Ramos (cell line): ENCODE results near the gene IZUMO4.

Experiments used
- in situ Hi-C: fragments of 300-500 bp; cut with MboI; formaldehyde crosslinking; loops from one replicate; pipeline ENCODE4 v1.14.3; 2022; ENCODE audit warnings: low sequenced_read_pairs; ENCODE audit not compliant: unreplicated experiment

The IZUMO4 gene

GRCh38 chr19:2058570-2059421 lies 37.9 kb upstream of the IZUMO4 start:
- in situ Hi-C loops, result no loop called here

- in situ Hi-C loops, result no loop called here
Observed at GRCh38 chr19:2059422-2060201, 37.1 kb upstream of the IZUMO4 start.

GRCh38 chr19:2060884-2061494 lies 35.7 kb upstream of the IZUMO4 start:
- in situ Hi-C loops, result no loop called here

DNA sequence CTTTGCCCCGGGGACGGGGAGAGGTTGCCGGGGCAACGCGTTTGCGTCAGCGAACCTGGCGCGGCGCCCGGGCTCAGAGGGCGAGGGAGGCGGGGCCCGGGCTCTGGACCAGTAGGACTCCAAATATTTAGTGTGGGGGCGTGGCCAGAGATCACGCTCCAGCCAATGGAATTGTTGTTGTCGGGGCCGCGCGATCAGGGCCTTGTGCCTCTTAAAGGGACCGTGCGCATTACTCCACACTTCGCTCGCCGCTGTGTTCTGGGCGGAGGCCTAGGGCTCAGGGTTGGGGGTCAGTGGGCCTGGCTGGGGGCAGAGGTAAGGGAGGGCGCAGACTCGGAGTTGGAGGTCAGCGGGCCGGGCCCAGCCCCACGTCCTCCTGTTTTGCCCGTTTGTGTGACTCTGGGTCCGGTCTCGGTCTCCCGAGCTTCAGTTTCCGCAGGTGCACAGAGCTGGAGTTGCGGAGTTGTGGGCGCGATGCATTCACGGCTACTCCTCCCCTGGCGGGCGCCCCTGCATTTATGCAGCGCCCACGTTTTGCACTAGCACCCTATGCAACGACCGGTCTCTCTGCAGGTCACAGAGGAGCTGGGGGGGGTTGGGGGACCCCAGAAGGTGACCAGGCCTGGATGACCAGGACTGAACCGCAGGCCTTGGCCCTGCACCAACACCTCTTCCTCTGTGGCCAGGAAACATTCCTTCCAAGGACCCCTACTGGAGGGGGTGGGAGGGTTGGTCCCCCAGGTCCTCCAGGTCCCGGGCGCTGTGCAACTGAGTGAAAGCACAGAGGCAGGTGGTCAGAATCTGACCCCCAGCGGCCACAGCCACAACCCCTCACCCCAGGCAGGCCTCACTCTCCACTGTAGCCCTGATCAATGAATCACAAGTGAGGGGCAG lies 35.0 kb upstream of the IZUMO4 start:
- in situ Hi-C loops, result no loop called here

- in situ Hi-C loops, result no loop called here
Observed at GRCh38 chr19:2062389-2062729, 34.4 kb upstream of the IZUMO4 start.

GRCh38 chr19:2062770-2063169 lies 33.9 kb upstream of the IZUMO4 start:
- in situ Hi-C loops, result no loop called here

DNA sequence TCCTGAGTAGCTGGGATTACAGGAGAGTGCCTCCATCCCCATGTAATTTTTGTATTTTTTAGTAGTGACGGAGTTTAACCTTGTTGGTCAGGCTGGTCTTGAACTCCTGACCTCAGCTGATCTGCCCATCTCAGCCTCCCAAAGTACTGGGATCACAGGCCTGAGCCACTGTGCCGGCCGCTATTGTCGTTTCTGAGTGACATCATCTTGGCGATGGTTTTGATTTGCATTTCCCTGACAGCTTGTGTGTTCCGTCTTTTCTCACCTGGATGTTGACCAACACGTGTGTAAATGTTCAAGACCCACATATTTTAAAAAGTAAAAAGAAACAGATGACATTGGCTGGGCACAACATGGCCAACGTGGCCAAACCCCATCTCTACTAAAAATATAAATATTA lies 32.9 kb upstream of the IZUMO4 start:
- in situ Hi-C loops, result no loop called here

DNA sequence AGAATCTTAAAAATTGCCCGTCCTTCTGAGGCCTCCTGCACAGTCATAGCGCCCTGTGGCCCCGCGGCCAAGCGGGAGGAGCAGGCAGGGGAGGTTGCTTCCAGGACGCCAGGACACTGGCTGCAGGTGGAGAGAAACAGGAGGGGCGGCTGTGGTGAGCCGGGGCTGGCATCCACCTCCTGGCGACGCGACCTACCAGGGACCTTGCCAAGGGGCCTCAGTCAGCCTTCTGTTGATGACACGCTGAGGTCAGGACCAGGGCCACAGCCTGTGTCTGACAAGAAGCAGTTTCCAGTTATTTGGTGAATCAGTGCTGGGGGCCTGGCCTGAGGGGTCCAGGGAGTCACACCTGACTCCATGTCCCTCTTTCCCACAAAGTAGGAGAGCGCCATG lies 32.3 kb upstream of the IZUMO4 start:
- in situ Hi-C loops, result no loop called here

- in situ Hi-C loops, result loop anchor here (5.0 kb wide), 1 partner anchor 43 kb away; no protein-coding TSS in a partner anchor
Observed at GRCh38 chr19:2064788-2065524, 31.8 kb upstream of the IZUMO4 start.

DNA sequence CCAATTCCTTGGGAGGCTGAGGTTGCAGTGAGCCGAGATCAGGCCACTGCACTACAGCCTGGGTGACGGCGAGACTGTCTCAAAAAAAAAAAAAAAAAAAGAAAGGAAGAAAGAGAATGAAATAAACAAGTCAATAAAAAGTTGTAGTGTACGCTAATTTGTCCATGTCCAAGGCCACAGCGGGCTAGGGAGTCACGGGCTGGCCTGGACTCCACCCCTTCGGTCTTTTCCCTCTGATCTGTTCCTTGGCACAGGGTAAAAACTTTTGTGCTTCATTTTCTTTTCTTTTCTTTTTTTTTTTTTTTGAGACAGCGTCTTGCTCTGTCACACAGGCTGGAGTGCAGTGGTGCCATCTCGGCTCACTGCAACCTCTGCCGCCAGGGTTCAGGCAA lies 26.3 kb upstream of the IZUMO4 start:
- in situ Hi-C loops, result no loop called here

- in situ Hi-C loops, result no loop called here
Observed at GRCh38 chr19:2070986-2071673, 25.6 kb upstream of the IZUMO4 start.

DNA sequence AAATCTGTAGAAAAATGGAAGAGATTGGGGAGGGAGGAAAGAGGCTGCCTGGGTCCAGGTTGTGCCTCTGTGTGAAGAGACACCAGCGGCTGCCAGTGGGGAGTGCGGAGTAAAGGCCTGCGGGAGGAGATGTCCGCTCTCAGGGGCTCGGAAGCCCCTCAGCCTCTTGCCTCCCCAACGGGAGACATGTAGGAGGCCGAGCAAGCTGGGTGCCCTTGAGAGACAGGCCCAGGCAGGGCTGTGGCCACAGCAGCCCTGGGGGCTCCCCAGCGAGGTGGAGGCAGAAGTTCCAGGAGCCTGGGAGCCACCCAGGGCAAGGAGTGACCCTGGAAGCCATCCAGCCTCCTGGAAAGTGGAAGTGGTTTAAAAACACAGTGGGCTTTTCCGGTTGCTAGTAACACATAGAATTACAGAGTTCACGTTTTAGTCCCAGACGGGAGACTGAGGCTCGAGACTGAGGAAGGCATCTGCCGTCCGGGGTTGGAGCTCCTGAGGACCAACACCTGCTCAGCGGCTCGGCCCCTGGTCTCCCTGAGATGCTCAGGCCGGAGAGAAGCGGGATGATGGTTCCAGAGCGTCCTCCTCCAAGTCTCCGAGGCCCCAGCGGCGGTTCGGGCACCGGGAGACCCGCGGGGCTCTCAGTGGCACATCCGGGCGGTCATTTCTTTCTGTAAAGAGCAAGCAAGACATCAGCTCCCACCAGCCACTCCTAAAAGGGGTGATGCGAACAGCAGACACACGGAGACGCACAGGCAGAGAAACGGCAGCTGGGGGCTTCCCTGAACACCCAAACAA lies 23.8 kb upstream of the IZUMO4 start:
- in situ Hi-C loops, result no loop called here

- in situ Hi-C loops, result loop anchor here (25.0 kb wide), 1 partner anchor 414 kb away; the partner anchor contains the start of gene TCF3
Observed at GRCh38 chr19:2076526-2076944, 20.2 kb upstream of the IZUMO4 start.

DNA sequence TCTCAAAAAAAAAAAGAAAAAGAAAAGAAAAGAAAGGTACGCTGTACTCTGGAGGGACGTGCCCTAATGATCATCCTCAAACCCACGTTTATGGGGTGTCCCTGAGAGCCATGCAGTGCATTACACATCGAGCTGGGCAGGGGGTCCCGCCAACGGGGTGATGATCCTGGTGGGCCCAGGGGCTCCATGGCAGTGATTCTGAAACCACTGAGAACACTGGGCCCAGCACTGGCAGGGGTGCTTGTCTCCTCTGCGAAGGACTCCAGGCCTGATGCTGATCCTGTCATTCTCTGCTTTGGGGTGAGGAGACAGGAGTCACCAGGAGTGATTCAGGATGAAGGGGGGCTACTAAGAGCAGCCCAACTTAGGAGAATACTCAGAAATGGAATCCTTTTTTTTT lies 19.3 kb upstream of the IZUMO4 start:
- in situ Hi-C loops, result loop anchor here (25.0 kb wide), 1 partner anchor 415 kb away; the partner anchor contains the start of gene TCF3

DNA sequence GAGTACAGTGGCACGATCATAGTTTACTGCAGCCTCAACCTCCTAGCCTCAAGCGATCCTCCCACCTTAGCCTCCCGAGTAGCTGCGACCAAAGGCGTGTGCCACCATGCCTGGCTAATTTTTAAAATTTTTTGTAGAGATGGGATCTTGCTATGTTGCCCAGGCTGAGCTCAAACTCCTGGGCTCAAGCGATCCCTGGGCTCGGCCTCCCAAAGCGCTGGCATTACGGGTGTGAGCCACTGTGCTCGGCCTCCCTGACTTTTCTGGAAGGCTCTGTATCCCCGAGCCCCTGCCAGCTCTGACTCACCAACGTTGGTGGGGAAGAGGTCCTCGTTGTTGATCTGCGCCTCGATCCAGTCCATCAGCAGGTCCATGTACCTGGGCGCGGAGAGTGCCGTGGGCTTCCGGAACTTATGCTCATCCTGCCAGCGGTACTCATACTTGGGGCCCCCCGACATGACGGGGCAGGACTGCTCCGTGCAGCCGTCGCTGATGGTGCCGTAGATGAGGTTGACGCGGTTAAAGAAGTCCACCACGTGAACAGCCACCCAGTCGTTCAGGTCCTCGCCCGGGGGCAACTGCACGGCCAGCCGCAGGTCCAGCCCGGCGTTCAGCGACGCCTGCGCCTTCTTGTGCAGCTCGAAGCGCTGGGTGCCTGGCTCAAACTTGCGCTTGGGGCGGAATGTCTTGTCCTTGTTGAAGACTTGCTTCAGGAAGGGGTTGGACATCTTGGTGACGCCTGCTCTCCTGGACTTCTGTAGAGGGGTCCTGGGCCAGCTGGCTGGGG lies 18.7 kb upstream of the IZUMO4 start:
- in situ Hi-C loops, result loop anchor here (25.0 kb wide), 1 partner anchor 416 kb away; the partner anchor contains the start of gene TCF3

- in situ Hi-C loops, result loop anchor here (25.0 kb wide), 1 partner anchor 417 kb away; the partner anchor contains the start of gene TCF3
Observed at GRCh38 chr19:2079076-2079864, 17.4 kb upstream of the IZUMO4 start.
